Testis (tissue), 2 donors: ENCODE data around the gene KIF23.

Source experiments
- CTCF ChIP-seq, 3 experiments: fragments of 450-650 bp in 2 of 3; fragments of 200-600 bp in 1 of 3; sonication (generic) in 1 of 3; IDR thresholded peaks; one replicate each; pipeline ENCODE4 v1.5.1; 2016 to 2019; ENCODE audit warnings: antibody characterized with exemption in 3 of 3, mild to moderate bottlenecking in 2 of 3, moderate library complexity in 1 of 3
- POLR2A ChIP-seq: fragments of 450-650 bp; IDR thresholded peaks from one replicate; pipeline ENCODE4 v1.6.1; 2017; ENCODE audit warnings: antibody characterized with exemption, mild to moderate bottlenecking, moderate library complexity

GRCh38 chr15:69496001-69496400 lies 81.9 kb downstream of the KIF23 start:
- TF ChIP-seq CTCF (IDR thresholded peaks at IDR 0.05) (no peak), POLR2A (no peak)
